Measurements from ENCODE around the gene SSBP3. TPM values are rescaled to one million over a fixed set of nuclear protein-coding genes. Genes with fewer than 3 reads are reported as not detected.

SSBP3 gene
- total RNA-seq, 1 donor from 2014 or later, result 7.8 TPM

DNA sequence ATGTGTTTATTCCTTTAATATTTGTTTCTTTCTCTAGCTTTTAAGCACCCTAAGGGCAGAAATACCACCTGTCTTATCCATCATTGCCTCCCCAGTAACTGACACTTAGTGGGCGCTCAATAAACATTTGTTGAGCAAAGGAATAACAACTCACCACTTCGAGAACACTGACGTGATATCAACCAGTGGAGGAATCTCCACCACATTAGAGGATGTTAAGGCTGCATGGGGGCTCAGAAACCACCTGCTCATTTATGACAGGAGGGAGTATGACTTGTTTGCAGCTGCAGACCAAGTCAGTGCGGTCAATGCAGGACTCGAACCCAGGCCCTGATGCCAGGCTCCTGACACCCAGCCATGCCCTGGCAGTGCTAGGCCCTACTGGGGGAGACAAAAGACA lies 103.6 kb downstream of the SSBP3 start:
- H3K4me3 ChIP-seq (ENCODE audit: low read depth, low read length), result no peak overlapping the region
- no peak for DNase-seq (ENCODE audit: low read depth)
- TF ChIP-seq, protein P1, sequence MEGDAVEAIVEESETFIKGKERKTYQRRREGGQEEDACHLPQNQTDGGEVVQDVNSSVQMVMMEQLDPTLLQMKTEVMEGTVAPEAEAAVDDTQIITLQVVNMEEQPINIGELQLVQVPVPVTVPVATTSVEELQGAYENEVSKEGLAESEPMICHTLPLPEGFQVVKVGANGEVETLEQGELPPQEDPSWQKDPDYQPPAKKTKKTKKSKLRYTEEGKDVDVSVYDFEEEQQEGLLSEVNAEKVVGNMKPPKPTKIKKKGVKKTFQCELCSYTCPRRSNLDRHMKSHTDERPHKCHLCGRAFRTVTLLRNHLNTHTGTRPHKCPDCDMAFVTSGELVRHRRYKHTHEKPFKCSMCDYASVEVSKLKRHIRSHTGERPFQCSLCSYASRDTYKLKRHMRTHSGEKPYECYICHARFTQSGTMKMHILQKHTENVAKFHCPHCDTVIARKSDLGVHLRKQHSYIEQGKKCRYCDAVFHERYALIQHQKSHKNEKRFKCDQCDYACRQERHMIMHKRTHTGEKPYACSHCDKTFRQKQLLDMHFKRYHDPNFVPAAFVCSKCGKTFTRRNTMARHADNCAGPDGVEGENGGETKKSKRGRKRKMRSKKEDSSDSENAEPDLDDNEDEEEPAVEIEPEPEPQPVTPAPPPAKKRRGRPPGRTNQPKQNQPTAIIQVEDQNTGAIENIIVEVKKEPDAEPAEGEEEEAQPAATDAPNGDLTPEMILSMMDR (conservative IDR thresholded peaks at IDR 0.05; ENCODE audit: low read depth, low read length), result no peak

DNA sequence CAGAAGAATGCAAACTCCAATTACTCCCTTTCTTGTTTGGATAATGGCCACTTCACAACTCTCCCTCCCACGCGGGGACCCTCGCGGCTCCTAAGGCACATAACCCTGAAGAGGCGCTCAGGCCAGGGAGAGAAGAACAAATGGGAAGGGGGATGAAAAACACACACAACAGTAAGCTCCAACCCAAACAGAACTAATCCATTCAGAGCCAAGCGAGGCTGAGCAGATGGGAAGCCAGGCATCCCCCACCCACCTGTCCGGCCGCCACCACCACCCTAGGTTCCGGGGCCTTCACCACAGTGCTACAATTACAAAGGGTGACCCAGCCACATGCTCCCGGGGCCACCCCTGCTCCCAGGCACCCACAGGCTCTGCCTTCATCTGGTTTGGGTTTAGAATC lies 104.7 kb downstream of the SSBP3 start:
- H3K4me3 ChIP-seq (ENCODE audit: low read depth, low read length), result no peak overlapping the region
- DNase-seq (ENCODE audit: low read depth), result no peak
- TF ChIP-seq, protein P1 (conservative IDR thresholded peaks at IDR 0.05; ENCODE audit: low read depth, low read length), result no peak

DNA sequence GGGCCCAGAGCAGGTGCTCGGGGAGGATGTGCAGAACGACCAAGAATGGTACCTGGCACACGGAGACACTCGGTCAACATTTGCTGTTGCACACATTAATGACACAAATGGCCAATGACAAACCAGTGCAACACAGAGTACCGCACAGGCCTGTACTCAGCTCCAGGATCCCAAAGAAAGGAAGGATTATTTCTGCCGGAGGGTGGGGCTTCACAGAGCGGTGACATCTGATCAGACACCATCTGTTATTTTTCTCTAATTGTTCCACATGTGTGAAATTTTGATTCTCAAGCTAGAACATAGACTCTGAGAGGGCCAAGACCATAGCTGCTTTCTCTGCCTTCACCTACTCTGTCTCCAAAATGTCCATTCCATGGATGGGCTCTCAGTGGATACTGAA lies 105.8 kb downstream of the SSBP3 start:
- H3K4me3 ChIP-seq (ENCODE audit: low read depth, low read length), result no peak overlapping the region
- TF ChIP-seq, protein P1 (conservative IDR thresholded peaks at IDR 0.05; ENCODE audit: low read depth, low read length), result no peak
- no peak for DNase-seq (ENCODE audit: low read depth)

DNA sequence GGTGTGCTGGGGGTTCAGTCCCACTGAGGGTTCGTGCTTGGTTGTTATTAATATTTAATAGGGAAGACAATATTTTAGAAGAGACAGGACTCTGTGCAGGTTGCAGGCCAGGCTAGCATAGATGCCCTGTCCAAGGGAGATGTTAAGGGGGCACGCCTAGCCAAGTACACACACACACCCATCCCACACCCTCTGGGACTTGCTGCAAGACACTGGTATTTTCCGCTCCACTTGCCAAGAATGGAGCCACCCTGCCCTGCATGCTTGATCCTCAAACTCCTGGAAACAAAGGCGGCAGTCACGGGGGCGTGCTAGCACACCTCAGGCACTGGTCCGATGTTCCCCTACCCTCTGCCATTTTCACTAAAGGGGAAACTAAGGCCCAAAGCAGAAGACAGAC lies 107.2 kb downstream of the SSBP3 start:
- no peak for DNase-seq (ENCODE audit: low read depth)
- H3K4me3 ChIP-seq (ENCODE audit: low read depth, low read length), result no peak overlapping the region
- TF ChIP-seq, protein P1 (conservative IDR thresholded peaks at IDR 0.05; ENCODE audit: low read depth, low read length), result no peak

DNA sequence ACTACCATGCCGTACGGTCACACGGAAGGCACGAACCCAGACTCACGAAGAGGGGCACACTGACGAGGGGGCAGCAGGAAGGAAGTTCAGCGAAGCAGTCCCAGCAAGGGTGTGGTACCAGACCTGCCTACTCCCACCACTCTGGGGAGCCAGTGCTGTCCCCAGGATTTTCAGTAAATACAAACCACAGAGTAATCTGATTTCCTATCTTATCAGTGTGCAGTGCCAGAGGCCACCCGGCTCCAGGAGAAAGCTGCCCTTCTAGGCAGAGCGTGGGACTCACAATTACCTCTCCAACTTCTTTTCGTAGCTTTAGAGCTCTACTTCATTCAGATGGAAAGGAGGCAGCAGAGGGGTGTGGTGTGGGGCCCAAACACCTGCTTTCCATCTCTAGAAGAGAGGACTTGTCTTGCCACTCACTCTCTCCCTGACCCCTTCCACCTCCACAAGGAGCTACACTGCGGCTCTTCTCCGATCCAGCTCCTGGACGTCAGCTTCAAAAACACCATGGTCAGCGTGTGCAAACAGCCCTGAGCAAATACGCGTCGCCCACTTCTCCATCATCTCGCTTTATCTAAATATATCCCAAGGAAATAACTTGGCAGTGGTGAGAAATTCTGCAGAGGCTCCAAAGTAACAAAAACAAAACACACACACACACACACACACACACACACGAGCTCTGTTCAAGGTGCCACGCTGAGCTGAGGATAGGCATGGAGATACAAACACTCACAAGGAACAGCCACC lies 107.7 kb downstream of the SSBP3 start:
- no peak for DNase-seq (ENCODE audit: low read depth)
- no peak overlapping the region for H3K4me3 ChIP-seq (ENCODE audit: low read depth, low read length)
- TF ChIP-seq, protein P1 (conservative IDR thresholded peaks at IDR 0.05; ENCODE audit: low read depth, low read length), result no peak

DNA sequence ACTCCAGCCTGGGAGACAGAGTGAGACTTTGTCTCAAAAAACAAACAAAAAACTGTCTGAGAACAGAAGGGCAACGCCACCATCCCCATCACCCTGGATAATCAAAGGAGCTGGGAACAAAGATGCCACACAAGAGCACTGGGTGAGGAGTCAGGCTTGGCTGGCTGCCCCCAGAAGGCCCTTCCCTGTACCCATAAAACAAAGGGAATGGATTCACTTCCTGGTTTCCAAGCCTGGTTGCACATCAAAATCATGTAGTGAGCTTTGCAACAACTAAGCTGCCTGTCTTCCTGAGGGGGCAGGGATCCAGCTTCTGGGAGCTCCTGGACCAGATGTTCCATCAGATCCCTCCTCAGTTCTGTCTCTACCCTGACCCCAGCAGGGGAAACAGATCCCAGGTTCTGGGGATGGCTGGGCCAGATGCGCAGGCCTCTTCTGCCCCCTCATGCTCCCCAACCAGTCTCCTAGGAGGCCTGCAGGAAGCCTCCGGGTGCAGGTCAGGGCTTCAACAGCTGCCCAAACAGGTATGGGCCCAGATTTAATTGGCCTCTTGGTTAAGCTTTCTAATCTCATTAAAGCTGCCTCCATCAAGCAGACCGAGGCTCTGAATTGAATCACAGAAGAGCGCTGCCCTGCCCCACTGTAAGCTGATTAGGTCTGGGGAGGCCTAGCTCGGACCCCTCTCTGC lies 108.5 kb downstream of the SSBP3 start:
- no peak for DNase-seq (ENCODE audit: low read depth)
- H3K4me3 ChIP-seq (ENCODE audit: low read depth, low read length), result no peak overlapping the region
- TF ChIP-seq, protein P1 (conservative IDR thresholded peaks at IDR 0.05; ENCODE audit: low read depth, low read length), result no peak

Measured in epithelial cell of proximal tubule (primary cell).